NCI-H524 treated with DMSO at 0.1 percent for 48 hours (cell line): ENCODE results near the gene CIRBP.
"Not testable (repeated sequence)": the region's sequence is repeated elsewhere in the genome, so short reads cannot be mapped to it uniquely, and the experiment has no call there.

Source experiments
- DNase-seq: peaks from one replicate; lab custom pipeline; 2025; lab: John Stamatoyannopoulos, UW

CIRBP gene

DNA sequence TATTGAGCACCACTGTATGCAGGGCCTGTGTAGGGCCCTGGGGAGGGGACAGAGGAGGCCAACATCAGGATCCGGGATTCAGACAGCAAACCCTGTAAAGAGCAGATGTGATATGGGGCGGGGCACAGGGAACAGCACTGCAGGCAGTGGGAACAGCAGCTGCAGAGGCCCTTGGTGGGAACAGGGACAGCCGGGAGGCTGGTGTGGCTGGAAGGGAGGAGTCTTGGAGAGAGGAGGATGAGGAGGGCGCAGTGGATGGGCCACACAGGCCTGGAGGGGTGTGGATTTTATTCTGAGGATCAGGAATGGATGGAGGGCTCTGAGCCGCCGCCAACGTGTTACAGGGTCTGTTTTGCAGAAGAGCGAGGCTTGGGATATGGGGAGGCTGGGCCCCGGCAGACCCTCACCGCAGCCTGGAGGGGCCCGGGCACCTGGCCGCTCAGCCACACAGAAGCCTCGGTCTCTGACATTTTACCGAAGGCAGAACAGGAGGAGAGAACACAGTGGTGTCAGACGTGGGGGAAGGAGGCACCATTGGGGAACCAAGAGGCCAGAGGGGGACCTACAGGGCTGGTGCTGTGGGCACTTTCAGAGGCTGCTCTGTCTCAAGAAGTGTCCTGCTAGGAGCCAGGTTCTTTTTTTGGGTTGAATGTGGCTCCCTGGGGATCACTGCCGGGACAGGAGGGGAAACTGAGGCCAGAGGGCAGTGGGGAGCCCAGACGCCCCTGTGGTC lies 23.5 kb downstream of the CIRBP start:
- DNase-seq, result no peak

DNA sequence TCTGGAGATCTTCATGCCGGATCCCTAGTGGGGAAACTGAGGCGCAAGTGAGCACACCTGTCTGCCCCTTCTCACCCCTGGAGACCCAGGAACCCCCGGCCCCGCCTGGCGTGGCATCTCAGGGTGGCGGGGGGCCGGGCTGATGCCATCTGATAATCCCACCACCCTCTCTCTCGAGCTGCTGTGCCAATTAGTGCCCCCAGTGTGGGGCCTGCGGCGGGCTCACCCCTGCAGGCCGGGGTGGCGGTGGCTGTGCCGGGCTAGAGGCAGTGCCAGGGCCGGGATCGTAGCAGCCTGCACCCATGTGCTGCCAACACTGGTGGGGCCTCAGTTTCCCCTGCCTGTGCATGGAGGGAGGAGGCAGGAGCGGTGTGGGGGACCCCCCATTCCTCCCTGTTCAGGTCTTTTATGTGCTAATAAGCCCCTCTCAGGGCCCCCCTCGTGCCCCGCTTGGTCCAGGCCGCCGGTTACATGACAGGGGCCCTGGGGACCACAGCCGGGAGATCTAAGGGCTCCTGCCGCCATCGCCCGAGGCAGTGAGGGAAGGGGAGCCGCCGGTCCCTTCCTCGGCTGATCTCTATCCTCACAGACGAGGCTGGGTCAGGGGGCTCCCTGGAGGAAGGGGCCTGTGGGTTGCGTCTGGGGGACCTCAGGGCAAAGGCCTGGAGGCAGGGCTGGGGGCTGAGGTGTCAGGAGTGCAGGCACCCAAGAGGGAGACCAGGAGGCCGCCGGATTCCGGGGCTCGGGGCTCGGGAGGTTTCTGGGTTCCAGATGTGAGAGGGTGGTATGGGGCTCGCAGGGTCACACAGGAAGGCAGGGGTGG lies 24.9 kb downstream of the CIRBP start:
- no peak for DNase-seq

DNA sequence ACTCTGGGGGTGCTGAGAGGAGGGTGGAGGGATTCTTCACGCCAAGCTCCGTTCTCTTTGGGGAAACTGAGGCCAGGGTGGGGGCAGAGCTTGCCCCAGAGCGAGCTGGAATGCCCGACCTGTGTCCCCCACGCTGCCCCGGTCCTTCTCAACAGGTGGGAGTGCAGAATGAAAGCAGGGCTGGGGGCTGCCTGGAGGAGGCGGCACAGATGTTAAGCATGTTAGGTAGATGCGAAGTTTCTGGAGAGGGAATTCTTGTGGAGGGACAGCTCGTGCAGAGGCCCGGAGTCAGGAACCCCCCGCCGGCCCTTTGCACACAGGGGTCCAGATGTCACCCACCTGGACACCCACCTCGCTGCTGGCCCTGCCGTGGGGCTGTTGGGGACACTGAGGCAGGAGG lies 25.6 kb downstream of the CIRBP start:
- no peak for DNase-seq

- DNase-seq, result no peak
Measured at GRCh38 chr19:1295169-1296012, 26.3 kb downstream of the CIRBP start.

- no peak for DNase-seq
Measured at GRCh38 chr19:1296078-1296477, 26.9 kb downstream of the CIRBP start.

DNA sequence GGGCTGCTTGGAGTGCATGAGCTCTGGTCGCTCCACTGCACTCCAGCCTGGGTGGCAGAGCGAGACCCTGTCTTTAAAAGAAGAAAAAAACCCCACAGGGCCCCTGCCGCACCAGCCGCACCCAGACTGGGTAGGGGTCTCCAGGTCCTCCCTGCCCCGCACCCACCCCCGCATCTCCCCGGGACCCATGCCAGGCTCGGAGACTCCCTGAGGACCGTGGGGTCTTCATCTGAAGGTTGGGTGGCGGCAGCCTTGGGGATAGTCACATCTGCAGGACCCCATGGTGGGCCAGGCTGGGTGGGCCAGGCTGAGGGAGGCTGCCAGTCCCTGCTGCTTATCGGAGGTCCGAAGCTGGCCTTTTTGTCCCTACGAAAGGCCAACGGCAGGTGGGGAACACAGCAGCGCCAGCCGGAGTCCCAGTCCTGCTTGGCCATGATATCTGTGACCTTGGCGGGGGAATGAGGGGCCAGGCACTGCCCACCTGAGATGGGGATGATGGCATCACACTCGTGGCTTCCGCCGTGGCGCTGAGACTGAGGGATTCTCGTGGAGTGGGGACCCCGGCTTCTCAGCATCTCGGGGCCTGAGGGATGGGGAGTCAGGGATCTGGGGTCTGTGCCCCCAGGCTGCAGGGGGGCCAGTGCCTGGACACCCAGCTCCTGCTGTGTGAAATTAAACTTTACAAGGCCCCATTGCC lies 27.6 kb downstream of the CIRBP start:
- no peak for DNase-seq

DNA sequence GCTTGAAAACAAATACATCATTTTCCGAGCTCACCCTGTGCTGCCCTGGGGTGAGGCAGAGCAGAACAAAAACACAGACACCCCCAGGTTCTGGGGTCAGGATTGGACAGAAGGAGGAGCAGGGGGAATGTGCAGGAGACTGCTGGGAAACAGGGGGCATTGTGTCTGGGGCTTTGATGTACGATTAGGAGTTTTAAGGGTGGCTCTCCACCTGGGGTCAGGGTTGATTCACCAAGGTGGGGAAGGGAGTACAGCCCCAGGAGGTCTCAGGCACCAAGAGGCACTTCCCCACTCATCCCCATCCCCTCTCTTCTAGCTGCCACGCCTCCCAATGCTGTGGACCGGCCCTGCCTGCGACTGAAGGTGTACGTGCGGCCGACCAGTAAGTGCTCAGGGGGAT lies 29.1 kb downstream of the CIRBP start:
- no peak for DNase-seq

DNA sequence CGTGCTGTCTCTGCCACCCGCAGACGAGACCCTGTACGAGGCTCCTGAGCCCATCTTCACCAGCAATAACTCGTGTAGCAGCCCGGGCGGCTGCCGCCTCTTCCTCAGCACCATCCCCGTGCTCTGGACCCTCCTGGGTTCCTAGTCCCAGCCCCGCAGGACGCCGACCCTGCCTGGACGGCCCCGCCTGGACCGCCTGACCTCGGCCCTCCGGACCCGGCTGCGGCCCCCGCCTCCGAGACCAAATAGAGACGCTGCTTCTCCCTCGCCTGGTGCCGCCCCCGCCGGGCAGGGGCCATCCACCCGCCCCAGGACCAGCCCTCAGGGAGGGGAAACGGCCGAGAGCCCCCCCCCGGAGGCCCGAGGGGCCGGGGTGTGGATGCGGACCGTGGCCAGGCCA lies 30.7 kb downstream of the CIRBP start:
- no peak for DNase-seq

DNA sequence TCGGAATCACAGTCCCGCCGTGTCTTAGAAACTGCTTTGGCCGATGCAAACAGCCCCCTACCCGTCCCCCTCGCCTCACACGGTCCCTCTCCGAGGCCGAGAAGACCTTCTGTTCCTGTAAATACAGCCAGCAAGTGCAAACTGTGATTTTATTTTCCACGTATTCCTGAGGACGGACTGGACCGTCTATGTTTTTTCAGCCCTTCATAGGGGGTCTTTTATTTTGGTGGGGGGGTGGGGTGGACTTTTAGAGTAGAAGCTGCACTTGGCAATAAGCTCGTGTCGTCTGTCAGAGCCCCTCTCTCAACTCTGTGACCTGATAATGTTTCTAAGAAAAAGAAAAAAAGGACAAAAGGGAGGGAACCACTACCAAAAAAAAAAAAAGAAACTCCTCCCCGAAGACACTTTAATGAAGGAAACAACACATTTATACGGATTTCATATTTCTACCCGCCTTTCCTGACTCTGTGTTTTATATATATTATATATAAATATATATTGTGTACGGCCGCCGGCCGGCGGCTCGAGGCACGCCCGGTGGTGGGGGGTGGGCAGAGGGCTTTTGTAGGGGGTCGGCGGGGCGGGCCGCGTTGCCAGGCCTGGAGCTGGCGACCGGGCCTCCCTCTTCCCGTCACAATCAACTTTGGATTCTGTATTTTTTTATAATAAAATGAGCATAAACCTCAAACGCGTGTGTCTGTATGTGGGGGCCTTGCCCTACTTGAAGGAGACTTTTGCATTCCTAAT lies 31.8 kb downstream of the CIRBP start:
- no peak for DNase-seq

DNA sequence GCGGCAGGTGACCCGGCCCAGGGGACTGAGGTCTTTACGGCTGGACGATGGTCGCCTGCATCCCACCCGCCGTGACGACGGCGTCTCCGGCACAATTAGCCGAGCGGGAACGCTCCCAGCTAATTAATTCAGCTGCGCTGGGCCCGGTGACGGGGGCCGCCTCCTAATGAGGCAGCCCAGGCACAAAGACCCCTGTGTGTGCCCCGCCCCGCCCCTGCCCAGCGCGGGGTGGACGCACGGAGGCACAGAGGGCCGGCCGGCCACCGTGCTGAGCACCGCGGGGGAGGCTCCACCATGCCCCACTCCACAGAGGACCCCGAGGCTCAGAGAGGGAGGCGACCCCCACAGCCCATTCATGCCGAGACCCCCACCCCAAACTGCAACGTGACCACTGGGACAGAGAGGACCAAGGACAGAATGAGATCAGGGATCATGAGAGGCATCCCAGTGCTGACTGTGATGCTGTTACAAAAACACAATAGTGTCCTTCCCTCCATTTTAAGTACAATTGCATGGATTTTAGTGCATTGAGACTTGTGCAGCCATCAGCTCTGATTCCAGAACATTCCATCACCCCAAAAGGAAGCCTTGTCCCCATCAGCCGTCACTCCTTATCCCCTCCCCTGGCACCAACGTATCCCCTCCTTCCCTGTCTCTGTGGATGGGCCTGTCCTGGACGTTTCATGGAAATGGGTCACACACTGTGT lies 33.6 kb downstream of the CIRBP start:
- no peak for DNase-seq

DNA sequence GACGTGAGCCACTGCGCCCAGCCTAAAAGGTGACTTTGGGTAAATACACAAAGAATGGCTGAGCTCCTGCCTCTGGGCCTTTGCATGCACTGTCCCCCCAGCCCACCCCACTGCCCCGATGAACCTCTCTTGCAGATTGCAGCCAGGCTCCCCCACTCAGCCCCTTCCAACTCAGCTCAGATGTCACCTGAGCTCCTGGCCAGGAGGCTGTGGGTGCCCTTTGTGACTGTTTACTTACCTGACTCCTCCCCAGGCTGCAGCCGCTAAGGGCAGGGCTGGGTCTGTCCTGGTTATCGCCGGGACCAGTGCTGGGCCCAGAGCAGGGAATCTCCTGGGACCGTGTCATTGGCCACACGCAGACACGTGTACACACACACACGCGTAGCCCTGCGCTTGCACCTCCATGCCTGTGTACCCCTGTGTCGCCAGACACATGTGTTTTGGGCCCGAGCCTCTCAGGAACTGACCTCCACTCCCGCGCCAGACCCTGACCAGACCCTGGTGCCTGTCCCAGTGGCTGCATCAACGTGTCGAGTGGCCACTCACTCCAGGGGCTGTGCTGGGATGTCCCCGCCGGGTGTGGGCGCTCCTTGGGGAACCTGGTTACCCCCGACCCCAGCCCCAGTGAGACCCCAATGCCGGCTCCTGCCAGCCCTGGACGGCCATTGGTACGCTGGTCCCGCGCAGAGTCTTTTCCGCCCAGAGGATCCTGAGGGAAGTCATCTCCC lies 35.2 kb downstream of the CIRBP start:
- no peak for DNase-seq

DNA sequence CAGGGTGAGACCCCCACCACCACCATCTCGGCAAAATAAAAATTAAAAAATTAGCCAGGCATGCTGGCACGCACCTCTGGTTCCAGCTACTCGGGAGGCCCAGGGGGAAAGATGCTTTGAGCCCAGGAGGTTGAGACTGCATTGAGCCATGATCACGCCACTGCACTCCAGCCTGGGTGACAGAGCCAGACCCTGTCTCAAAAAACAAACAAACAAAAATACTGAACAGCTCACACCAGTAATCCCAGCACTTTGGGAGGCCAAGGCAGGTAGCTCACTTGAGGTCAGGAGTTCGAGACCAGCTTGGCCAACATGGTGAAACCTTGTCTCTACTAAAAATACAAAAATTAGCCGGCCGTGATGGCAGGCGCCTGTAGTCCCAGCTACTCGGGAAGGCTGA lies 36.2 kb downstream of the CIRBP start:
- DNase-seq, result not testable (repeated sequence)

DNA sequence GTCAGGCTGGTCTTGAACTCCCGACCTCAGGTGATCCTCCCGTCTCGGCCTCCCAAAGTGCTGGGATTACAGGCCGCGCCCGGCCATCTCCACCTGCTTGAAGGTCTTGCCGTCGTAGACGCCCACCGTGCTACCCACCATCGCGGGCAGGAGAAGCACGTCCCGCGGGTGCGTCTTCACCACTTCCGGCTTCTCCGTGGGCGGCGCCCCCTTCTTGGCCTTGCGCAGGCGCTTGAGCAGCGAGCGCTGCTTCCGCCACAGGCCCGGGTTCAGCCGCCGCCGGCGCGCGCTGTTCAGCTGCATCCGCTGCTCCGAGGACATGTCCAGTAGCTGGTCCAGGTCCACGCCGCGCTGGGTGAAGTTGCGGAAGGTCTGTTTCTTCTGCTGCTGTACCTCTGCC lies 38.2 kb downstream of the CIRBP start:
- no peak for DNase-seq

DNA sequence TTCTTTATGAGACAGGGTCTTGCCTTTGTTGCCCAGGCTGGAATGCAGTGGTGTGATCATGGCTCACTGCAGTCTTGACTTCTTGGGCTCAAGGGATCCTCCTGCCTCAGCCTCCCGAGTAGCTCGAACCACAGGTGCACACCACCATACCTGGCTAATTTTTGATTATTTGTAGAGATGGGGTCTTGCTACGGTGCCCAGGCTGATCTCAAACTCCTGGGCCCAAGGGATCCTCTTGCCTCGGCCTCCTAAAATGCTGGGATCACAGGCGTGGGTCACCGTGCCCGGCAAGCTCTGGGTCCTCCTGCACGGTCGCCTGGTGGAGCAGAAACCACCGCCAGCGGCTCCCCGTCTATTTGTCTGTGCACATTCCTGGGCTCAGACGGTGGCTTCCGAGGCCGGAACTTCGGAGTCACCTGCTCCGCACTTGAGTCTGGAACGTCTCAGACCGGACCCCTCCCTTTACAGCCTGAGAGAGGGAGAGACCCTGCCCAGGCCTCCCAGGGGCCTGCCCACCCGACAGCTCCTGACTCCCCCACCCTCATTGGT lies 38.7 kb downstream of the CIRBP start:
- DNase-seq, result no peak

GRCh38 chr19:1308718-1309117 lies 39.6 kb downstream of the CIRBP start:
- no peak for DNase-seq

GRCh38 chr19:1309977-1310852 lies 41.1 kb downstream of the CIRBP start:
- no peak for DNase-seq

GRCh38 chr19:1310853-1311180 lies 41.7 kb downstream of the CIRBP start:
- no peak for DNase-seq

- no peak for DNase-seq
Measured at GRCh38 chr19:1311543-1312091, 42.5 kb downstream of the CIRBP start.
